ENCODE measurements around the gene RTP4. TPM values are rescaled to one million over a fixed set of nuclear protein-coding genes. Genes with fewer than 3 reads are reported as not detected.

The RTP4 gene
- total RNA-seq, 3 donors from 2014 or later, result 0.32 to 7.2 (median 2.3) TPM

GRCh38 chr3:187322291-187322690, 45.9 kb upstream of the RTP4 start:
- Histone ChIP-seq H3K4me3 (no peak overlapping the region), H3K4me1 (no peaks in the 10 kb centered on the region), H3K36me3 (no peaks in the 10 kb centered on the region), H3K9me3 (no peaks in the 10 kb centered on the region), H3K27me3 (no peaks in the 10 kb centered on the region), H3K27ac (no peak overlapping the region)
- TF ChIP-seq, protein P1, sequence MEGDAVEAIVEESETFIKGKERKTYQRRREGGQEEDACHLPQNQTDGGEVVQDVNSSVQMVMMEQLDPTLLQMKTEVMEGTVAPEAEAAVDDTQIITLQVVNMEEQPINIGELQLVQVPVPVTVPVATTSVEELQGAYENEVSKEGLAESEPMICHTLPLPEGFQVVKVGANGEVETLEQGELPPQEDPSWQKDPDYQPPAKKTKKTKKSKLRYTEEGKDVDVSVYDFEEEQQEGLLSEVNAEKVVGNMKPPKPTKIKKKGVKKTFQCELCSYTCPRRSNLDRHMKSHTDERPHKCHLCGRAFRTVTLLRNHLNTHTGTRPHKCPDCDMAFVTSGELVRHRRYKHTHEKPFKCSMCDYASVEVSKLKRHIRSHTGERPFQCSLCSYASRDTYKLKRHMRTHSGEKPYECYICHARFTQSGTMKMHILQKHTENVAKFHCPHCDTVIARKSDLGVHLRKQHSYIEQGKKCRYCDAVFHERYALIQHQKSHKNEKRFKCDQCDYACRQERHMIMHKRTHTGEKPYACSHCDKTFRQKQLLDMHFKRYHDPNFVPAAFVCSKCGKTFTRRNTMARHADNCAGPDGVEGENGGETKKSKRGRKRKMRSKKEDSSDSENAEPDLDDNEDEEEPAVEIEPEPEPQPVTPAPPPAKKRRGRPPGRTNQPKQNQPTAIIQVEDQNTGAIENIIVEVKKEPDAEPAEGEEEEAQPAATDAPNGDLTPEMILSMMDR (IDR thresholded peaks at IDR 0.05), result no peak
- TF ChIP-seq POLR2A (IDR thresholded peaks at IDR 0.05) (no peak), POLR2AphosphoS5 (IDR thresholded peaks at IDR 0.05) (no peak)
- intact Hi-C loops (cut with DNase I; ENCODE audit: low total_unique reads), result no loop called here
- DNase-seq (ENCODE audit: low spot score in 2 of 2), result no peak

- H3K27me3 ChIP-seq, result no peaks in the 10 kb centered on the region
- no peak overlapping the region for H3K4me3 ChIP-seq
- H3K27ac ChIP-seq, result no peak overlapping the region
- intact Hi-C loops (cut with DNase I; ENCODE audit: low total_unique reads), result no loop called here
- no peaks in the 10 kb centered on the region for H3K9me3 ChIP-seq
- H3K4me1 ChIP-seq, result no peaks in the 10 kb centered on the region
- TF ChIP-seq POLR2AphosphoS5 (IDR thresholded peaks at IDR 0.05), result no peak
- TF ChIP-seq POLR2A (IDR thresholded peaks at IDR 0.05), result no peak
- TF ChIP-seq, protein P1 (IDR thresholded peaks at IDR 0.05), result no peak
- H3K36me3 ChIP-seq, result no peaks in the 10 kb centered on the region
- DNase-seq (ENCODE audit: low spot score in 2 of 2), result no peak
Measured at GRCh38 chr3:187323091-187323490, 45.1 kb upstream of the RTP4 start.

DNA sequence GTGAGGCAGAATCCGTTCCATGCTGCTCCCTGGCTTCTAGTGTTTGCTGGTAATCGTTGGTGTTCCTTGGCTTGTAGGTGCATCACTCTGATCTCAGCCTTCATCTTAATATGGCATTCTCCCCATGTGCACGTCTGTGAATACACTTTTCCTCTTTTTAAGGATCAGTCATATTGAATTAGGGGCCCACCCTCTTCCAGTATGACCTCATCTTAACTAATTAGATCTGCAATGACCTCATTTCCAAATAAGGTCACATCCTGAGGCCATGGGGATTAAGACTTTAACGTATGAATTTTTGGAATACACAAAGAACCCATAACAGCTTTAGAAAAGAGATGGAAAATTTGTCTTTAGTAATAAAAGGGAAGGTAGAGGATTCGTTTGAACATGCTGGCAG, 42.6 kb upstream of the RTP4 start:
- no peak for DNase-seq (ENCODE audit: low spot score in 2 of 2)
- H3K27ac ChIP-seq, result no peak overlapping the region
- no peaks in the 10 kb centered on the region for H3K9me3 ChIP-seq
- H3K4me3 ChIP-seq, result no peak overlapping the region
- intact Hi-C loops (cut with DNase I; ENCODE audit: low total_unique reads), result no loop called here
- H3K4me1 ChIP-seq, result no peaks in the 10 kb centered on the region
- TF ChIP-seq POLR2A (IDR thresholded peaks at IDR 0.05) (no peak), POLR2AphosphoS5 (IDR thresholded peaks at IDR 0.05) (no peak)
- TF ChIP-seq, protein P1 (IDR thresholded peaks at IDR 0.05), result no peak
- no peaks in the 10 kb centered on the region for H3K27me3 ChIP-seq
- H3K36me3 ChIP-seq, result no peaks in the 10 kb centered on the region

DNA sequence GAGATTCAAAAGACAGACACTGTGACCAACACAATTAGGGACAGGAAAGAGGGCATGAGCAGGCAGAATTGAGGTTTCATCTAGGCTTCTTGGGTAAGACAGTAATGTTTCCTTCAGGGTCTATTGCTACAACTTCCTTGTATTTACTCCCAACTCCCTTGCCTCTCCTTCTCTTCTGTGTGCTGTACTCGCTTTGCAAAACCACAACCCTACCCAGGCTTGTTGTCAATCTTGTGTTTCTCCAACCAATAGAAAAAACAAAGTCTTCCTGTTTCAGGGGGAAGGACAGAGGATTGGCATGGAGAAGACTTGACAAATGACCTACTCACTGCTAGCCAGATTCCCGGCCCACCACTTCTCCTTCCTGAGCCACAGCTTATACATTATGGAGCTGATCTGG, 40.3 kb upstream of the RTP4 start:
- H3K27me3 ChIP-seq, result no peaks in the 10 kb centered on the region
- intact Hi-C loops (cut with DNase I; ENCODE audit: low total_unique reads), result no loop called here
- no peak overlapping the region for H3K27ac ChIP-seq
- no peaks in the 10 kb centered on the region for H3K4me1 ChIP-seq
- no peaks in the 10 kb centered on the region for H3K9me3 ChIP-seq
- no peak overlapping the region for H3K4me3 ChIP-seq
- DNase-seq (ENCODE audit: low spot score in 2 of 2), result no peak
- TF ChIP-seq POLR2A (IDR thresholded peaks at IDR 0.05), result no peak
- TF ChIP-seq POLR2AphosphoS5 (IDR thresholded peaks at IDR 0.05), result no peak
- TF ChIP-seq, protein P1 (IDR thresholded peaks at IDR 0.05), result no peak
- H3K36me3 ChIP-seq, result no peaks in the 10 kb centered on the region

GRCh38 chr3:187328691-187329090, 39.5 kb upstream of the RTP4 start:
- no peak overlapping the region for H3K27ac ChIP-seq
- no peaks in the 10 kb centered on the region for H3K9me3 ChIP-seq
- H3K36me3 ChIP-seq, result no peaks in the 10 kb centered on the region
- H3K4me3 ChIP-seq, result no peak overlapping the region
- no peaks in the 10 kb centered on the region for H3K27me3 ChIP-seq
- intact Hi-C loops (cut with DNase I; ENCODE audit: low total_unique reads), result no loop called here
- DNase-seq (ENCODE audit: low spot score in 2 of 2), result no peak
- TF ChIP-seq POLR2AphosphoS5 (IDR thresholded peaks at IDR 0.05) (no peak), POLR2A (IDR thresholded peaks at IDR 0.05) (no peak)
- TF ChIP-seq, protein P1 (IDR thresholded peaks at IDR 0.05), result no peak
- no peaks in the 10 kb centered on the region for H3K4me1 ChIP-seq

Data from breast epithelium (tissue), 4 donors.